Smooth muscle cell (in vitro differentiated cells): ENCODE measurements around the gene ZDHHC11B. TPM values are rescaled to one million over a fixed set of nuclear protein-coding genes. Genes with fewer than 3 reads are reported as not detected.
"Not testable (repeated sequence)": the region's sequence is repeated elsewhere in the genome, so short reads cannot be mapped to it uniquely, and the experiment has no call there.

Source experiments
- DNase-seq: peaks from one replicate; lab custom pipeline; 2025; ENCODE audit not compliant: unreplicated experiment; lab: John Stamatoyannopoulos, UW
- H2AFZ ChIP-seq: fragments of 200-600 bp; sonication (generic); 2 replicates; pipeline ENCODE4 v1.6.0; 2016; ENCODE audit warnings: antibody characterized with exemption, low read depth, mild to moderate bottlenecking
- H3F3A ChIP-seq: fragments of 200-600 bp; sonication (generic); 2 replicates; pipeline ENCODE4 v1.6.0; 2017; ENCODE audit warnings: antibody characterized with exemption, low read depth
- H3K27ac ChIP-seq: fragments of 200-600 bp; sonication (generic); 2 replicates; pipeline ENCODE4 v1.5.1; 2016; ENCODE audit warnings: low read depth, mild to moderate bottlenecking
- H3K27me3 ChIP-seq: fragments of 200-600 bp; sonication (generic); 2 replicates; pipeline ENCODE4 v1.6.1; 2016; ENCODE audit warnings: low read depth, mild to moderate bottlenecking
- H3K36me3 ChIP-seq: fragments of 200-600 bp; sonication (generic); 2 replicates; pipeline ENCODE4 v1.5.1; 2016; ENCODE audit warnings: low read depth
- H3K4me1 ChIP-seq: fragments of 200-600 bp; sonication (generic); 2 replicates; pipeline ENCODE4 v1.5.1; 2016; ENCODE audit warnings: low read depth
- H3K4me2 ChIP-seq: fragments of 200-600 bp; sonication (generic); 2 replicates; pipeline ENCODE4 v1.6.0; 2016; ENCODE audit warnings: mild to moderate bottlenecking
- H3K4me3 ChIP-seq: fragments of 200-600 bp; sonication (generic); 2 replicates; pipeline ENCODE4 v1.5.1; 2016; ENCODE audit warnings: mild to moderate bottlenecking
- H3K79me2 ChIP-seq: fragments of 200-600 bp; sonication (generic); 2 replicates; pipeline ENCODE4 v1.6.0; 2016; ENCODE audit warnings: low read depth, mild to moderate bottlenecking
- H3K9ac ChIP-seq: fragments of 200-600 bp; sonication (generic); 2 replicates; pipeline ENCODE4 v1.6.0; 2016; ENCODE audit warnings: low read depth
- H3K9me3 ChIP-seq: fragments of 200-600 bp; sonication (generic); replicated peaks from 2 replicates; pipeline ENCODE4 v1.5.1; 2016; ENCODE audit warnings: low read depth
- H4K20me1 ChIP-seq: fragments of 200-600 bp; sonication (generic); 2 replicates; pipeline ENCODE4 v1.6.0; 2016; ENCODE audit warnings: low read depth
- WGBS: methylation state at CpG from one replicate; pipeline ENCODE4 v1.1.7; 2016; ENCODE audit warnings: low lambda C conversion rate; 5-methylcytosine and 5-hydroxymethylcytosine counted together
- polyA plus RNA-seq: library from polyadenylated mRNA; unstranded; fragments of >200 nt; fragmentation: Nextera tagmentation; extraction: Ambion mirVana; gene quantifications from 2 replicates; pipeline ENCODE4 v1.2.1, GENCODE V29; 2016
- total RNA-seq: library from RNA; depleted of rRNA; stranded (reverse); fragments of >200 nt; gene quantifications from 2 replicates; pipeline ENCODE4 v1.2.3, GENCODE V29; 2014
- TF ChIP-seq, protein P1 (sequence below): fragments of 200-600 bp; sonication (generic); IDR thresholded peaks from 2 replicates; pipeline ENCODE4 v1.5.1; 2017; ENCODE audit warnings: borderline replicate concordance, mild to moderate bottlenecking, antibody characterized with exemption; ENCODE audit not compliant: insufficient read depth, poor library complexity, severe bottlenecking

The ZDHHC11B gene
- total and polyA plus RNA-seq, 2 experiments from 2014 or later: not detected

DNA sequence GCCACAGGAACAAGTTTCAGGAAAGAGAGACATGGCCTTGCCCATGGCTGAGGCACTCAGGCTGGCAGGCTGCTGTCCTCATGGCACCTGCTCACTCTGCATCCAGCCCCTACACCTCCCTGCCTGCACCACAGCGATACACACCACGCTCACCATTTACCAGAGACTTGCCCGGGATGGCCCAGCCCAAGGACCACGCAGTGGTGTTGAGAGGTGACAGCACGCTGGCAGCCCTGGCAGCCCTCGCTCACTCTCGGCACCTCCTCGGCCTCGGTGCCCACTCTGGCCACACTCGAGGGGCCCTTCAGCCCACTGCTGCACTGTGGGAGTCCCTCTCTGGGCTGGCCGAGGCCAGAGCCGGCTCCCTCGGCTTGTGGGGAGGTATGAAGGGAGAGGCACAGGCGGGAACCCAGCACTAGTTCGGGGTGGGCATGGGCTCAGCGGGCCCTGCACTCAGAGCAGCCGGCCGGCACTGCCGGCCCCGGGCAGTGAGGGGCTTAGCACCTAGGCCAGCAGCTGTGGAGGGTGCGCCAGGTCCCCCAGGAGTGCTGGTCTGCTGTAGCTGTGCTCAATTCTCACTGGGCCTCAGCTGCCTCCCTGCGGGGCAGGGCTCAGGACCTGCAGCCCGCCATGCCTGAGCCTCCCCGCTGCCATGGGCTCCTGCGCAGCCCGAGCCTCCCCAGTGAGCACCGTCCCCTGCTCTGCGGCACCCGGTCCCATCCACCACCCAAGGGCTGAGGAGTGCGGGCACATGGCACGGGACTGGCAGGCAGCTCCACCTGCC lies 20.3 kb downstream of the ZDHHC11B start:
- no peak overlapping the region for H3K27ac ChIP-seq
- TF ChIP-seq, protein P1, sequence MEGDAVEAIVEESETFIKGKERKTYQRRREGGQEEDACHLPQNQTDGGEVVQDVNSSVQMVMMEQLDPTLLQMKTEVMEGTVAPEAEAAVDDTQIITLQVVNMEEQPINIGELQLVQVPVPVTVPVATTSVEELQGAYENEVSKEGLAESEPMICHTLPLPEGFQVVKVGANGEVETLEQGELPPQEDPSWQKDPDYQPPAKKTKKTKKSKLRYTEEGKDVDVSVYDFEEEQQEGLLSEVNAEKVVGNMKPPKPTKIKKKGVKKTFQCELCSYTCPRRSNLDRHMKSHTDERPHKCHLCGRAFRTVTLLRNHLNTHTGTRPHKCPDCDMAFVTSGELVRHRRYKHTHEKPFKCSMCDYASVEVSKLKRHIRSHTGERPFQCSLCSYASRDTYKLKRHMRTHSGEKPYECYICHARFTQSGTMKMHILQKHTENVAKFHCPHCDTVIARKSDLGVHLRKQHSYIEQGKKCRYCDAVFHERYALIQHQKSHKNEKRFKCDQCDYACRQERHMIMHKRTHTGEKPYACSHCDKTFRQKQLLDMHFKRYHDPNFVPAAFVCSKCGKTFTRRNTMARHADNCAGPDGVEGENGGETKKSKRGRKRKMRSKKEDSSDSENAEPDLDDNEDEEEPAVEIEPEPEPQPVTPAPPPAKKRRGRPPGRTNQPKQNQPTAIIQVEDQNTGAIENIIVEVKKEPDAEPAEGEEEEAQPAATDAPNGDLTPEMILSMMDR: no peak
- H3K4me2 ChIP-seq: no peak overlapping the region
- no peaks in the 10 kb centered on the region for H3K79me2 ChIP-seq
- no peak overlapping the region for H2AFZ ChIP-seq
- no peak overlapping the region for H3K9ac ChIP-seq
- no peaks in the 10 kb centered on the region for H3K27me3 ChIP-seq
- DNase-seq: no peak
- H3K36me3 ChIP-seq: no peaks in the 10 kb centered on the region
- no peaks in the 10 kb centered on the region for H3K9me3 ChIP-seq
- H3K4me3 ChIP-seq: no peak overlapping the region
- no peaks in the 10 kb centered on the region for H4K20me1 ChIP-seq
- no peaks in the 10 kb centered on the region for H3F3A ChIP-seq
- WGBS: 94% methylated on average over 31 of the region's 31 CpGs
- H3K4me1 ChIP-seq: no peaks in the 10 kb centered on the region

DNA sequence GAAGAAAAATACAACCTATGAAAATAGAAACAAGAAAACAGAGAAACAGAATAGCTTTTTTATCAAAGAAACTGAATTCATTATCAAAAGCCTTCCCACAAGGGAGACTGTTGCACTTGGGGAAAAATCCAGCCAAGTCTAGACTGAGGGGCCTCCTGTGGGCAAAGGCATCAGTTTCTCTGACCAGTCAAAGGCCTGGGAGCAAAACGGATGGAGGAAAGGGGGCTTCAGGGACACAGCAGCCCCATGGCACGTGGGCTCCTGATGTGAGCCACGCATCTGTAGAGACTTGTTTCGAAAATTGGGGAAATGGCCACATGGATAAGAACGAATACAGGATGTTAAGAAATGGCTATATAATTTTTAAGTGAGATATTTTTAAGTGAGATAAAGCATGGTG lies 21.1 kb downstream of the ZDHHC11B start:
- no peaks in the 10 kb centered on the region for H3K4me1 ChIP-seq
- no peak overlapping the region for H2AFZ ChIP-seq
- H3K36me3 ChIP-seq: no peaks in the 10 kb centered on the region
- H3K79me2 ChIP-seq: no peaks in the 10 kb centered on the region
- TF ChIP-seq, protein P1: no peak
- no peaks in the 10 kb centered on the region for H3K27me3 ChIP-seq
- no peak overlapping the region for H3K27ac ChIP-seq
- no peak overlapping the region for H3K9ac ChIP-seq
- no peaks in the 10 kb centered on the region for H3F3A ChIP-seq
- no peaks in the 10 kb centered on the region for H4K20me1 ChIP-seq
- no peak for DNase-seq
- WGBS: 82% methylated on average over 5 of the region's 5 CpGs
- H3K4me2 ChIP-seq: no peak overlapping the region
- H3K9me3 ChIP-seq: no peaks in the 10 kb centered on the region
- no peak overlapping the region for H3K4me3 ChIP-seq

DNA sequence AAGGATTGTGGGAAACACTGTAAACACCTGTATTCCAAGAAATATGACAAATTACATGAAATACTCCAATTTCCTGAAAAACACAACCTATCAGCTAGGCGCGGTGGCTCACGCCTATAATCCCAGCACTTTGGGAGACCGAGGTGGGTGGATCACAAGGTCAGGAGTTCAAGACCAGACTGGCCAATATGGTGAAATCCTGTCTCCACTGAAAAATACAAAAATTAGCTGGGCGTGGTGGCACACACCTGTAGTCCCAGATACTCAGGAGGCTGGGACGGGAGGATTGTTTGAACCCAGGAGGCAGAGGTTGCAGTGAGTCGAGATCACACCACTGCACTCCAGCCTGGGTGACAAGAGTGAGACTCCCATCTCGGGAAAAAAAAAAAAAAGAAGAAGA lies 21.5 kb downstream of the ZDHHC11B start:
- not testable (repeated sequence) for H3K27ac ChIP-seq, H3K36me3 ChIP-seq, H3F3A ChIP-seq, H3K27me3 ChIP-seq, H3K9ac ChIP-seq, DNase-seq, H3K4me2 ChIP-seq, H3K9me3 ChIP-seq, H3K4me1 ChIP-seq, H3K4me3 ChIP-seq, H3K79me2 ChIP-seq, H4K20me1 ChIP-seq, H2AFZ ChIP-seq
- WGBS: 93% methylated on average over 8 of the region's 8 CpGs

DNA sequence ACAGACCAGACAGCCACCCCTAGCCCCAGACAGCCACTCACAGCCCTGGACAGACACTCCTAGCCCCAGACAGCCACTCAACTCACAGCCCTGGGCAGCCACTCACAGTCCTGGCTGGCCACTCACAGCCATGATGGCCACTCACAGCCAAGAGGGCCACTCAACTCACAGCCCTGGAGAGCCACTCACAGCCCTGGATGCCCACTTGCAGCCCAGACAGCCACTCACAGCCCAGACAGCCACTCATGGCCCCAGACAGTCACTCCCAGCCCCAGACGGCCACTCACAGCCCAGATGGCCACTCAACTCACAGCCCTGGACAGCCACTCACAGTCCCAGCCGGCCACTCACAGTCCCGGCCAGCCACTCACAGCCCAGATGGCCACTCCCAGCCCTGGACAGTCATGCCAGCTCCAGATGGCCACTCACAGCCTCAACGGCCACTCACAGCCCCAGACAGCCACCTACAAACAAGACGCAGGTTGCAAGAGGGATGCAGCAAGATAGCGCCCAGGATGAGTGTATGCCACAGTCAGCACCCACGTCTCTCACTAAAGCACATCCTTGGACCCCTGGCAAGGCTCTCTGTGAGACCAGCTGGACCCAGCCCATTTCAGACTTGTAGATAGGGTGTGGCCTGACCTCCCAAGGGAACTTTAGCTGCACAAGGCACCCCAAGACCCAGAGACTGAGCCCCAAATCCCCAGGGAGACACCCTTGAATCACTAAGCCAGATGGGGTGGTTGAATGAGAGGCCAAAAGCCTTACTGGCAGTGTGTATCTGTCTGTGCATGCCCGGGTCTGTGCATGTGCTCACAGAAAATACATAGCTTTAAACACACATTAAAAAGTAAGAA lies 22.4 kb downstream of the ZDHHC11B start:
- H3K9ac ChIP-seq: no peak overlapping the region
- H3K4me2 ChIP-seq: no peak overlapping the region
- H3K36me3 ChIP-seq: no peaks in the 10 kb centered on the region
- peaks cover 13% of the 10 kb centered on the region for H3K4me1 ChIP-seq
- no peaks in the 10 kb centered on the region for H3K79me2 ChIP-seq
- H3K27ac ChIP-seq: no peak overlapping the region
- H3K9me3 ChIP-seq: no peaks in the 10 kb centered on the region
- H3K27me3 ChIP-seq: no peaks in the 10 kb centered on the region
- TF ChIP-seq, protein P1: no peak
- H3F3A ChIP-seq: no peaks in the 10 kb centered on the region
- DNase-seq: no peak
- no peak overlapping the region for H2AFZ ChIP-seq
- WGBS: 91% methylated on average over 8 of the region's 8 CpGs
- no peak overlapping the region for H3K4me3 ChIP-seq
- no peaks in the 10 kb centered on the region for H4K20me1 ChIP-seq
